Neural cell (in vitro differentiated cells): ENCODE results near the gene KRT32. TPM values are rescaled to one million over a fixed set of nuclear protein-coding genes. Genes with fewer than 3 reads are reported as not detected.

Experiments used
- H2AFZ ChIP-seq: fragments of 200-600, 300-800 bp; sonication (generic), shearing (Covaris generic); 2 replicates; pipeline ENCODE4 v1.6.0; 2014; ENCODE audit warnings: low read depth, mild to moderate bottlenecking, antibody characterized with exemption, low read length, moderate library complexity
- H3F3A ChIP-seq: fragments of 200-600 bp; shearing (Covaris generic); 2 replicates; pipeline ENCODE4 v1.6.1; 2016; ENCODE audit warnings: mild to moderate bottlenecking, moderate library complexity, mixed read lengths, antibody characterized with exemption, low read length; ENCODE audit not compliant: insufficient read depth, poor library complexity, severe bottlenecking
- H3K27ac ChIP-seq: fragments of 200-600, 300-800 bp; sonication (generic), shearing (Covaris generic); 2 replicates; pipeline ENCODE4 v1.5.1; 2014; ENCODE audit warnings: mild to moderate bottlenecking, low read length, moderate library complexity
- H3K27me3 ChIP-seq: fragments of 300-800, 200-600 bp; sonication (generic), shearing (Covaris generic); 2 replicates; pipeline ENCODE4 v1.6.0; 2014; ENCODE audit warnings: mild to moderate bottlenecking, low read depth, low read length, moderate library complexity; ENCODE audit not compliant: insufficient read depth
- H3K36me3 ChIP-seq: fragments of 300-800, 200-600 bp; sonication (generic), shearing (Covaris generic); 2 replicates; pipeline ENCODE4 v1.5.1; 2014; ENCODE audit warnings: mild to moderate bottlenecking, antibody characterized with exemption, low read length, moderate library complexity; ENCODE audit not compliant: insufficient read depth
- H3K4me2 ChIP-seq: fragments of 300-800, 200-600 bp; sonication (generic), shearing (Covaris generic); 2 replicates; pipeline ENCODE4 v1.6.0; 2014; ENCODE audit warnings: mild to moderate bottlenecking, low read length
- H3K4me3 ChIP-seq: fragments of 300-800, 200-600 bp; sonication (generic), shearing (Covaris generic); 2 replicates; pipeline ENCODE4 v1.5.1; 2014; ENCODE audit warnings: mild to moderate bottlenecking, low read length, moderate library complexity
- H3K79me2 ChIP-seq: fragments of 200-600 bp; shearing (Covaris generic); replicated peaks from 2 replicates; pipeline ENCODE4 v1.6.0; 2014; ENCODE audit warnings: mild to moderate bottlenecking, low read length, moderate library complexity; ENCODE audit not compliant: insufficient read depth
- H3K9ac ChIP-seq: fragments of 300-800, 200-600 bp; sonication (generic), shearing (Covaris generic); 2 replicates; pipeline ENCODE4 v1.6.1; 2016; ENCODE audit warnings: mild to moderate bottlenecking, low read length, mixed read lengths
- H3K9me2 ChIP-seq: fragments of 200-600 bp; shearing (Covaris generic); 2 replicates; pipeline ENCODE4 v1.6.1; 2016; ENCODE audit warnings: mild to moderate bottlenecking, low read length, mixed read lengths; ENCODE audit not compliant: insufficient read depth
- H3K9me3 ChIP-seq: fragments of 200-600, 300-800 bp; sonication (generic), shearing (Covaris generic); 2 replicates; pipeline ENCODE4 v1.6.1; 2016; ENCODE audit warnings: mild to moderate bottlenecking, mixed run types, low read length, moderate library complexity, mixed read lengths
- H4K20me1 ChIP-seq: fragments of 200-600 bp; shearing (Covaris generic); 2 replicates; pipeline ENCODE4 v1.6.1; 2016; ENCODE audit warnings: mild to moderate bottlenecking, mixed run types; ENCODE audit not compliant: insufficient read depth
- EP300 ChIP-seq: fragments of 450-650 bp; conservative IDR thresholded peaks from 2 replicates; pipeline ENCODE4 v1.6.1; 2014; ENCODE audit warnings: antibody characterized with exemption, mild to moderate bottlenecking, moderate library complexity; ENCODE audit not compliant: poor library complexity, severe bottlenecking
- EZH2 ChIP-seq: fragments of 200-600, 300-800 bp; shearing (Covaris generic), sonication (generic); IDR thresholded peaks from 2 replicates; pipeline ENCODE4 v1.6.1; 2014; ENCODE audit warnings: antibody characterized with exemption, low read length, borderline replicate concordance, mild to moderate bottlenecking; ENCODE audit not compliant: insufficient read depth, poor library complexity, severe bottlenecking
- MXI1 ChIP-seq: fragments of 450-650 bp; conservative IDR thresholded peaks from 2 replicates; pipeline ENCODE4 v1.6.1; 2014; ENCODE audit warnings: antibody characterized with exemption, mild to moderate bottlenecking; ENCODE audit not compliant: poor library complexity, severe bottlenecking
- POLR2AphosphoS5 ChIP-seq: IDR thresholded peaks from 2 replicates; pipeline ENCODE4 v1.6.1; 2012
- RAD21 ChIP-seq: fragments of 450-650 bp; conservative IDR thresholded peaks from 2 replicates; pipeline ENCODE4 v1.6.1; 2014; ENCODE audit warnings: antibody characterized with exemption, mild to moderate bottlenecking, moderate library complexity
- SMC3 ChIP-seq: fragments of 450-650 bp; conservative IDR thresholded peaks from 2 replicates; pipeline ENCODE4 v1.6.1; 2014; ENCODE audit warnings: antibody characterized with exemption, mild to moderate bottlenecking, moderate library complexity; ENCODE audit not compliant: poor library complexity
- TAF1 ChIP-seq: IDR thresholded peaks from 2 replicates; pipeline ENCODE4 v1.6.1; 2012; ENCODE audit warnings: low read depth
- polyA plus RNA-seq: library from polyadenylated mRNA; depleted of rRNA; stranded (reverse); fragments of >200 nt; gene quantifications from 2 replicates; pipeline ENCODE4 v1.2.3, GENCODE V29; 2014
- TF ChIP-seq, protein P1 (sequence below): IDR thresholded peaks from 2 replicates; pipeline ENCODE4 v1.6.1; 2012; ENCODE audit warnings: borderline replicate concordance
- TF ChIP-seq, protein P2 (sequence below): fragments of 450-650 bp; IDR thresholded peaks from 2 replicates; pipeline ENCODE4 v1.5.1; 2014; ENCODE audit warnings: antibody characterized with exemption, mild to moderate bottlenecking, moderate library complexity; ENCODE audit not compliant: poor library complexity, severe bottlenecking

Gene KRT32
- polyA plus RNA-seq, 1 donor from 2014 or later = not detected

DNA sequence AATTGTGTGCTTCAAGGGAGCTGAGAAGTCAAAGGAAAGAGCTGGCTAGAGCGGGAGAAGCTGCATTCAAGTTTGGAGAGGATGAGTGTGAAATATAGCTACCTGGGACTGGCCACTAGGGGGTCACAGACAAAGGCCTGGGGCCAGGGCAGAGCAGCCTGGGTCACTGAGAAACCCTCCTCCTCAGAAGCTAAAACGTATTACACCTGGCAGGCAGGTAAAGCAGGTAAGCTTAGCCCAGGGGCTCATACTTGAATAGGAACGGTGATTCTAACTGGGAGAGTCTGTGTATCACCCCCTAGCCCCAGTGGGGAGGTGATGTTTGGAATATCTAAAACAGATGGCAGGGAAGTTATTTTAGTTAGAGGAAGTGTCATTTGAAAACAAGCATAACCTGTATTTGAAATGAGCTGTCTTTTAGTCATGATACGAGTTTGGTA, 49.6 kb downstream of the KRT32 start:
- H3F3A ChIP-seq = no peaks in the 10 kb centered on the region
- no peaks in the 10 kb centered on the region for H4K20me1 ChIP-seq
- no peaks in the 10 kb centered on the region for H3K36me3 ChIP-seq
- H3K9me2 ChIP-seq = no peaks in the 10 kb centered on the region
- no peak overlapping the region for H3K4me2 ChIP-seq
- no peaks in the 10 kb centered on the region for H3K9me3 ChIP-seq
- H3K9ac ChIP-seq = no peak overlapping the region
- H3K27me3 ChIP-seq = no peaks in the 10 kb centered on the region
- H2AFZ ChIP-seq = no peak overlapping the region
- H3K4me3 ChIP-seq = no peak overlapping the region
- H3K79me2 ChIP-seq = no peaks in the 10 kb centered on the region
- TF ChIP-seq EZH2 = no peak
- no peak for TF ChIP-seq SMC3
- TF ChIP-seq MXI1 = no peak
- TF ChIP-seq, protein P1, sequence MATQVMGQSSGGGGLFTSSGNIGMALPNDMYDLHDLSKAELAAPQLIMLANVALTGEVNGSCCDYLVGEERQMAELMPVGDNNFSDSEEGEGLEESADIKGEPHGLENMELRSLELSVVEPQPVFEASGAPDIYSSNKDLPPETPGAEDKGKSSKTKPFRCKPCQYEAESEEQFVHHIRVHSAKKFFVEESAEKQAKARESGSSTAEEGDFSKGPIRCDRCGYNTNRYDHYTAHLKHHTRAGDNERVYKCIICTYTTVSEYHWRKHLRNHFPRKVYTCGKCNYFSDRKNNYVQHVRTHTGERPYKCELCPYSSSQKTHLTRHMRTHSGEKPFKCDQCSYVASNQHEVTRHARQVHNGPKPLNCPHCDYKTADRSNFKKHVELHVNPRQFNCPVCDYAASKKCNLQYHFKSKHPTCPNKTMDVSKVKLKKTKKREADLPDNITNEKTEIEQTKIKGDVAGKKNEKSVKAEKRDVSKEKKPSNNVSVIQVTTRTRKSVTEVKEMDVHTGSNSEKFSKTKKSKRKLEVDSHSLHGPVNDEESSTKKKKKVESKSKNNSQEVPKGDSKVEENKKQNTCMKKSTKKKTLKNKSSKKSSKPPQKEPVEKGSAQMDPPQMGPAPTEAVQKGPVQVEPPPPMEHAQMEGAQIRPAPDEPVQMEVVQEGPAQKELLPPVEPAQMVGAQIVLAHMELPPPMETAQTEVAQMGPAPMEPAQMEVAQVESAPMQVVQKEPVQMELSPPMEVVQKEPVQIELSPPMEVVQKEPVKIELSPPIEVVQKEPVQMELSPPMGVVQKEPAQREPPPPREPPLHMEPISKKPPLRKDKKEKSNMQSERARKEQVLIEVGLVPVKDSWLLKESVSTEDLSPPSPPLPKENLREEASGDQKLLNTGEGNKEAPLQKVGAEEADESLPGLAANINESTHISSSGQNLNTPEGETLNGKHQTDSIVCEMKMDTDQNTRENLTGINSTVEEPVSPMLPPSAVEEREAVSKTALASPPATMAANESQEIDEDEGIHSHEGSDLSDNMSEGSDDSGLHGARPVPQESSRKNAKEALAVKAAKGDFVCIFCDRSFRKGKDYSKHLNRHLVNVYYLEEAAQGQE = no peak
- TF ChIP-seq, protein P2, sequence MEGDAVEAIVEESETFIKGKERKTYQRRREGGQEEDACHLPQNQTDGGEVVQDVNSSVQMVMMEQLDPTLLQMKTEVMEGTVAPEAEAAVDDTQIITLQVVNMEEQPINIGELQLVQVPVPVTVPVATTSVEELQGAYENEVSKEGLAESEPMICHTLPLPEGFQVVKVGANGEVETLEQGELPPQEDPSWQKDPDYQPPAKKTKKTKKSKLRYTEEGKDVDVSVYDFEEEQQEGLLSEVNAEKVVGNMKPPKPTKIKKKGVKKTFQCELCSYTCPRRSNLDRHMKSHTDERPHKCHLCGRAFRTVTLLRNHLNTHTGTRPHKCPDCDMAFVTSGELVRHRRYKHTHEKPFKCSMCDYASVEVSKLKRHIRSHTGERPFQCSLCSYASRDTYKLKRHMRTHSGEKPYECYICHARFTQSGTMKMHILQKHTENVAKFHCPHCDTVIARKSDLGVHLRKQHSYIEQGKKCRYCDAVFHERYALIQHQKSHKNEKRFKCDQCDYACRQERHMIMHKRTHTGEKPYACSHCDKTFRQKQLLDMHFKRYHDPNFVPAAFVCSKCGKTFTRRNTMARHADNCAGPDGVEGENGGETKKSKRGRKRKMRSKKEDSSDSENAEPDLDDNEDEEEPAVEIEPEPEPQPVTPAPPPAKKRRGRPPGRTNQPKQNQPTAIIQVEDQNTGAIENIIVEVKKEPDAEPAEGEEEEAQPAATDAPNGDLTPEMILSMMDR = no peak
- no peak for TF ChIP-seq RAD21
- TF ChIP-seq EP300 = no peak
- no peak for TF ChIP-seq TAF1
- TF ChIP-seq POLR2AphosphoS5 = no peak
- H3K27ac ChIP-seq = no peak overlapping the region

DNA sequence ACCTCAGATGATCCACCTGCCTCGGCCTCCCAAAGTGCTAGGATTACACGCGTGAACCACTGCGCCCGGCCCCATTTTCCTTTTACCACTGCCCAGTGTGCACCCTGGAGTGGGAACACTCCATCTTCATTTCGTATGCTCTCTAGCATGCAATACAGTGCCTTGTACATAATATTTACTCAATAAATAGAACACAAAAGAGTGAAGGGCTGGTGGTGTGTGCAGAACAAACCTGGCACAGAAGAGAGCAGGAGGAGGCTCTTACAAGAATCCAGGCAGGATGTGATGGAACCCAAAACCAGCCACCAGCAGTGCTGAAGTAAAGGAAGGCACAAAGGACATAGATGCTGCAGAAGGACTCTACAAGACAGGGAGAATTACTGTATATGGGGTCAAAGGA, 50.1 kb downstream of the KRT32 start:
- no peak overlapping the region for H3K4me2 ChIP-seq
- no peak overlapping the region for H3K9ac ChIP-seq
- no peaks in the 10 kb centered on the region for H3K79me2 ChIP-seq
- no peaks in the 10 kb centered on the region for H3K27me3 ChIP-seq
- no peaks in the 10 kb centered on the region for H4K20me1 ChIP-seq
- no peaks in the 10 kb centered on the region for H3K36me3 ChIP-seq
- H2AFZ ChIP-seq = no peak overlapping the region
- H3F3A ChIP-seq = no peaks in the 10 kb centered on the region
- H3K9me3 ChIP-seq = no peaks in the 10 kb centered on the region
- no peak overlapping the region for H3K4me3 ChIP-seq
- TF ChIP-seq SMC3 (no peak), TAF1 (no peak), MXI1 (no peak), EP300 (no peak), RAD21 (no peak)
- H3K9me2 ChIP-seq = no peaks in the 10 kb centered on the region
- no peak overlapping the region for H3K27ac ChIP-seq
